IMR-90 (cell line): ENCODE data around the gene ALDH3B2. TPM values are rescaled to one million over a fixed set of nuclear protein-coding genes. Genes with fewer than 3 reads are reported as not detected.

Experiments used
- ATAC-seq: fragments of 200-7000 bp; cut with Tn5 transposase; 2 replicates; pipeline ENCODE4 v1.9.1; 2020; ENCODE audit warnings: low read depth, mild to moderate bottlenecking, moderate library complexity
- BruUV-seq: library from RNA; stranded (reverse); fragments of 400-500 nt; replicated peaks from 2 replicates; lab custom pipeline; 2021; lab: Mats Ljungman, UMichigan
- CTCF ChIA-PET: fragments of 300-600 bp; formaldehyde crosslinking; extraction: SDS; loops from one replicate; lab custom pipeline; 2021; ENCODE audit warnings: antibody characterized with exemption; lab: Yijun Ruan, JAX
- POLR2A ChIA-PET: fragments of 300-600 bp; sonication (Branson Sonifier 250); formaldehyde crosslinking; loops from one replicate; lab custom pipeline; 2022; ENCODE audit warnings: antibody characterized with exemption; ENCODE audit not compliant: unreplicated experiment; lab: Charles Lee
- DNase-seq: peaks from one replicate; pipeline ENCODE4 v3.0.0; 2013
- H2AFZ ChIP-seq: replicated peaks from 2 replicates; pipeline ENCODE3; 2013; ENCODE audit warnings: low read length, mild to moderate bottlenecking; ENCODE audit not compliant: poor library complexity
- H2AK5ac ChIP-seq: 2 replicates; pipeline ENCODE4 v1.6.1; 2013; ENCODE audit warnings: low read depth, low read length, inconsistent platforms
- H2AK9ac ChIP-seq: replicated peaks from 2 replicates; pipeline ENCODE3; 2013; ENCODE audit warnings: mild to moderate bottlenecking, low read depth, low read length, moderate library complexity; ENCODE audit not compliant: poor library complexity
- H2BK120ac ChIP-seq: 2 replicates; pipeline ENCODE4 v1.6.1; 2013; ENCODE audit warnings: low read depth, low read length, inconsistent platforms
- H2BK15ac ChIP-seq: 3 replicates; pipeline ENCODE4 v1.6.1; 2013; ENCODE audit warnings: low read depth, low read length, inconsistent platforms
- H2BK20ac ChIP-seq: 2 replicates; pipeline ENCODE4 v1.6.1; 2013; ENCODE audit warnings: low read depth, mild to moderate bottlenecking, inconsistent platforms, low read length, moderate library complexity
- H2BK5ac ChIP-seq: 2 replicates; pipeline ENCODE4 v1.6.1; 2013; ENCODE audit warnings: mild to moderate bottlenecking, low read depth, low read length, inconsistent platforms; ENCODE audit not compliant: poor library complexity, severe bottlenecking
- H3K14ac ChIP-seq: replicated peaks from 2 replicates; pipeline ENCODE4 v1.6.1; 2013; ENCODE audit warnings: low read depth, low read length, inconsistent platforms
- H3K18ac ChIP-seq: 2 replicates; pipeline ENCODE4 v1.6.1; 2013; ENCODE audit warnings: low read depth, low read length, control low read depth
- H3K23ac ChIP-seq: 2 replicates; pipeline ENCODE4 v1.6.1; 2013; ENCODE audit warnings: low read depth, low read length, inconsistent platforms
- H3K27ac ChIP-seq: 2 replicates; pipeline ENCODE4 v1.5.1; 2013; ENCODE audit warnings: mild to moderate bottlenecking, control low read depth, low read length; ENCODE audit not compliant: insufficient read depth
- H3K27me3 ChIP-seq: 2 replicates; pipeline ENCODE4 v1.6.1; 2013; ENCODE audit warnings: low read length; ENCODE audit not compliant: control insufficient read depth, insufficient read depth
- H3K36me3 ChIP-seq: 2 replicates; pipeline ENCODE4 v1.6.1; 2013; ENCODE audit warnings: low read length, mixed read lengths; ENCODE audit not compliant: control insufficient read depth, insufficient read depth
- H3K4ac ChIP-seq: 2 replicates; pipeline ENCODE4 v1.6.1; 2013; ENCODE audit warnings: low read depth, low read length, inconsistent platforms
- H3K4me1 ChIP-seq: 2 replicates; pipeline ENCODE4 v1.6.1; 2013; ENCODE audit warnings: low read length, mixed read lengths; ENCODE audit not compliant: control insufficient read depth, insufficient read depth
- H3K4me2 ChIP-seq: 2 replicates; pipeline ENCODE4 v1.6.1; 2013; ENCODE audit warnings: low read depth, mild to moderate bottlenecking, control low read depth, low read length, moderate library complexity
- H3K4me3 ChIP-seq: 2 replicates; pipeline ENCODE4 v1.5.1; 2013; ENCODE audit warnings: low read depth, mild to moderate bottlenecking, control low read depth, low read length, moderate library complexity; ENCODE audit not compliant: insufficient read depth
- H3K56ac ChIP-seq: 2 replicates; pipeline ENCODE4 v1.6.1; 2013; ENCODE audit warnings: low read length, inconsistent platforms; ENCODE audit not compliant: insufficient read depth; ENCODE audit errors: extremely low read depth
- H3K79me1 ChIP-seq, 2 experiments: 2 replicates each; pipeline ENCODE4 v1.6.1; 2013; ENCODE audit warnings: low read length in 2 of 2, inconsistent platforms in 1 of 2, low read depth in 1 of 2
- H3K9ac ChIP-seq: 2 replicates; pipeline ENCODE4 v1.6.1; 2013; ENCODE audit warnings: low read depth, low read length, control low read depth
- H3K9me1 ChIP-seq: 2 replicates; pipeline ENCODE4 v1.6.1; 2013; ENCODE audit warnings: low read length, inconsistent platforms; ENCODE audit not compliant: insufficient read depth
- H3K9me3 ChIP-seq: 2 replicates; pipeline ENCODE4 v1.6.1; 2013; ENCODE audit warnings: low read length; ENCODE audit not compliant: control insufficient read depth, insufficient read depth
- H4K20me1 ChIP-seq: 2 replicates; pipeline ENCODE4 v1.6.1; 2013; ENCODE audit warnings: low read length, inconsistent platforms; ENCODE audit not compliant: insufficient read depth
- H4K5ac ChIP-seq: 2 replicates; pipeline ENCODE4 v1.6.1; 2013; ENCODE audit warnings: mild to moderate bottlenecking, low read depth, low read length, control low read depth
- H4K8ac ChIP-seq, 2 experiments: 2 replicates each; pipeline ENCODE4 v1.6.1; 2013; ENCODE audit warnings: low read depth in 2 of 2, low read length in 2 of 2, control low read depth in 1 of 2, inconsistent platforms in 1 of 2
- H4K91ac ChIP-seq: 2 replicates; pipeline ENCODE4 v1.6.1; 2013; ENCODE audit warnings: low read depth, low read length, inconsistent platforms; ENCODE audit not compliant: insufficient read depth
- CHD1 ChIP-seq: IDR thresholded peaks from 2 replicates; pipeline ENCODE4 v1.6.1; 2012; ENCODE audit warnings: low read depth, low read length, improper control_type of control experiment
- NFE2L2 ChIP-seq: fragments of 150-350 bp; IDR thresholded peaks from 2 replicates; pipeline ENCODE4 v1.6.1; 2016; ENCODE audit warnings: low read depth, mild to moderate bottlenecking, low read length
- POLR2A ChIP-seq: IDR thresholded peaks from 2 replicates; pipeline ENCODE4 v1.6.1; 2012; ENCODE audit warnings: mild to moderate bottlenecking, low read depth, low read length
- RAD21 ChIP-seq: IDR thresholded peaks from 2 replicates; pipeline ENCODE4 v1.6.1; 2012; ENCODE audit warnings: low read length, improper control_type of control experiment
- RCOR1 ChIP-seq: IDR thresholded peaks from 2 replicates; pipeline ENCODE4 v1.6.1; 2012; ENCODE audit warnings: mild to moderate bottlenecking, low read length, improper control_type of control experiment; ENCODE audit not compliant: insufficient replicate concordance
- WGBS, 2 experiments: methylation state at CpG; one replicate each; pipeline versions ENCODE4 v1.1.5 to v1.1.7; 2013; ENCODE audit warnings: missing lambda C conversion rate in 2 of 2; ENCODE audit not compliant: insufficient read length in 1 of 2; ENCODE audit errors: extremely low coverage in 2 of 2; 5-methylcytosine and 5-hydroxymethylcytosine counted together
- dilution Hi-C: fragments of 300-500 bp; cut with HindIII; formaldehyde crosslinking; loops from one replicate; pipeline ENCODE4 v1.14.3; 2018; ENCODE audit warnings: low sequenced_read_pairs; ENCODE audit not compliant: unreplicated experiment
- in situ Hi-C: fragments of 300-500 bp; cut with MboI; formaldehyde crosslinking; loops from 3 replicates; pipeline ENCODE4 v1.14.3; 2019; ENCODE audit warnings: low sequenced_read_pairs, inconsistent platforms, mixed read lengths
- intact Hi-C: fragments of 100-400 bp; cut with micrococcal nuclease; formaldehyde crosslinking; loops from 2 replicates; pipeline ENCODE4 v1.10.0; 2022
- polyA plus RNA-seq, 3 experiments: library from polyadenylated mRNA; depleted of rRNA; stranded (reverse); fragments of >200 nt; gene quantifications; 2 replicates each; pipeline ENCODE4 v1.2.3, GENCODE V29; 2012; ENCODE audit warnings: low replicate concordance in 1 of 3
- total RNA-seq: library from RNA; depleted of rRNA; stranded (reverse); fragments of >200 nt; gene quantifications from 2 replicates; pipeline ENCODE4 v1.2.3, GENCODE V29; 2012

Gene ALDH3B2
- total and polyA plus RNA-seq, 2 of the 4 experiments (the other 2 are of a cell fraction), result not detected

DNA sequence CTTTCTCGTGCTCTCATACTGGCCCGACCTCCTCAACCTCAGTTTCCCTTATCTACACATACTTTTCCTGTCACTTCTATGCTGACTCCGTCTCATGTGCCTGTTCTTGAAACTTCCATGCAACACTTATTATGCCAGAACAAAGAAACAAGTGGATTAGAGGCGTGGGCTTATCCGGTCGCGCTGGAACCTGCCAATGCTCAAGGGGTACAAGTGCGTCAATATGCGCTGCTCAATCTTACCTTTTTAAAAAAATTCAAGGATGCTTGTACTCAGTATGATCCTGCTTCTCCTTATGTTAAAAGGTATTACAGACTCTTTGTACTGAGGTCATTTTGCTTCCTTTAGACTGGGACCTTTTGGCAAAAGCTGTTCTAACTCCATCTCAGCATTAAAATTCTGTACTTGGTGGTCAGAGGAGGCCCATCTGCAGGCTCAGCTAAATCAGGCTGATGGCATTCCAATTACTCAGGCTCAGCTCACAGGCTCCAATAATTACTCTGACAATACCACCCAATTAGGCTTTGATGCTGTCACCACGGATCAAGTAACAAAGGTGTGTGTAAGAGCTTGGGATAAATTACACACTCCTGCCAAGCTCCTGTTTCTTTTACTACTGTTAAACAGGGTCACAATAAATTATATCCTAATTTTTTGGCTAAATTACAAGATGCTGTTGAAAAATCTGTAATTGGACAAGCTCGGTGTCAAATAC lies 26.3 kb upstream of the ALDH3B2 start:
- H3K56ac ChIP-seq, result no peak overlapping the region
- in situ Hi-C loops, result no loop called here
- H2AK5ac ChIP-seq, result no peak overlapping the region
- H2AK9ac ChIP-seq, result no peak overlapping the region
- 36% methylated on average over 3 of the region's 11 CpGs; no CpG with 5 or more reads in 1 of the 2 experiments for WGBS, 2 experiments
- DNase-seq, result no peak
- no peak overlapping the region for H3K27ac ChIP-seq
- H3K18ac ChIP-seq, result no peak overlapping the region
- no peak overlapping the region for H2AFZ ChIP-seq
- H3K27me3 ChIP-seq, result peaks cover 13% of the 10 kb centered on the region
- no peak overlapping the region for H2BK20ac ChIP-seq
- no peaks in the 10 kb centered on the region for H3K4me1 ChIP-seq
- intact Hi-C loops, result no loop called here
- H3K23ac ChIP-seq, result no peak overlapping the region
- no peak overlapping the region for H2BK5ac ChIP-seq
- no peak overlapping the region for H4K5ac ChIP-seq
- no peaks in the 10 kb centered on the region for H3K79me1 ChIP-seq
- CTCF ChIA-PET, result no interaction called here
- no peak overlapping the region for H2BK15ac ChIP-seq
- BruUV-seq, result no TSS peak
- no peak overlapping the region for H3K9ac ChIP-seq
- H4K8ac ChIP-seq, result no peak overlapping the region
- no peaks in the 10 kb centered on the region for H3K9me1 ChIP-seq
- H3K4me2 ChIP-seq, result no peak overlapping the region
- H3K14ac ChIP-seq, result no peak overlapping the region
- no peaks in the 10 kb centered on the region for H3K36me3 ChIP-seq
- no peak for TF ChIP-seq RAD21
- no peak for TF ChIP-seq RCOR1
- no peak for TF ChIP-seq NFE2L2
- TF ChIP-seq CHD1, result no peak
- no peak for TF ChIP-seq POLR2A
- dilution Hi-C loops, result no loop called here
- 0 out of 2 replicates have a peak, but pooled peaks cover 1% of the 10 kb centered on the region for H3K9me3 ChIP-seq
- H4K20me1 ChIP-seq, result no peaks in the 10 kb centered on the region
- no peak overlapping the region for H3K4me3 ChIP-seq
- POLR2A ChIA-PET, result no interaction called here
- no peak overlapping the region for H4K91ac ChIP-seq
- ATAC-seq, result no peak
- H2BK120ac ChIP-seq, result no peak overlapping the region
- H3K4ac ChIP-seq, result no peak overlapping the region
